K562 (cell line): ENCODE measurements around the gene TLE7. TPM values are rescaled to one million over a fixed set of nuclear protein-coding genes. Genes with fewer than 3 reads are reported as not detected.

Experiments
- ATAC-seq: fragments of 200-7000 bp; cut with Tn5 transposase; 3 replicates; pipeline ENCODE4 v1.9.1; 2020; ENCODE audit warnings: moderate library complexity
- BruUV-seq: library from RNA; stranded (reverse); fragments of 400-500 nt; replicated peaks from 2 replicates; lab custom pipeline; 2021; lab: Mats Ljungman, UMichigan
- CTCF ChIA-PET: fragments of 300-600 bp; formaldehyde crosslinking; extraction: SDS; loops from one replicate; lab custom pipeline; 2021; ENCODE audit warnings: low intra/inter-chr PET ratio; lab: Yijun Ruan, JAX
- POLR2A ChIA-PET: fragments of 300-600, 350-650 bp; sonication (Branson Sonifier 250); formaldehyde crosslinking; extraction: SDS; loops from one replicate; lab custom pipeline; 2021; ENCODE audit warnings: antibody characterized with exemption, inconsistent platforms; lab: Yijun Ruan, JAX
- DNase-seq, 4 experiments: peaks; one replicate each; pipeline versions ENCODE4 v3.0.0 to v3.0.0-alpha.2; 2011 to 2018; ENCODE audit warnings: low spot score in 3 of 4, mixed read lengths in 3 of 4; ENCODE audit errors: extremely low read depth in 1 of 4
- FAIRE-seq: peaks from 2 replicates; lab custom pipeline; 2011; peaks lifted over from hg19 to GRCh38; lab: Jason Lieb, UNC
- H2AFZ ChIP-seq: 2 replicates; pipeline ENCODE4 v1.6.0; 2011; ENCODE audit warnings: low read depth, low read length, control low read depth, inconsistent platforms
- H3K27ac ChIP-seq: fragments of 200-600 bp; 3 replicates; pipeline ENCODE4 v1.8.0; 2011; ENCODE audit warnings: low read depth, mild to moderate bottlenecking, control low read depth, inconsistent platforms, low read length, moderate library complexity, mixed read lengths; ENCODE audit errors: extremely low read depth
- H3K27me3 ChIP-seq, 2 experiments: fragments of 300-600 bp in 1 of 2; 2 replicates in 1 of 2; 3 replicates in 1 of 2; pipeline versions ENCODE4 v1.6.0 to v1.8.0; 2011; ENCODE audit warnings: inconsistent platforms in 2 of 2, low read length in 2 of 2, mild to moderate bottlenecking in 1 of 2, mixed read lengths in 1 of 2, moderate library complexity in 1 of 2; ENCODE audit not compliant: control insufficient read depth in 2 of 2, insufficient read depth in 2 of 2
- H3K36me3 ChIP-seq: fragments of 300-600 bp; 3 replicates; pipeline ENCODE4 v1.8.0; 2011; ENCODE audit warnings: mild to moderate bottlenecking, low read length, inconsistent platforms; ENCODE audit not compliant: control insufficient read depth, insufficient read depth
- H3K4me1 ChIP-seq, 2 experiments: fragments of 200-600 bp in 1 of 2; replicated peaks in 1 of 2; 2 replicates in 1 of 2; 3 replicates in 1 of 2; pipeline versions ENCODE4 v1.5.1 to v1.8.0; 2011; ENCODE audit warnings: inconsistent platforms in 2 of 2, low read length in 2 of 2, mild to moderate bottlenecking in 1 of 2, mixed read lengths in 1 of 2, moderate library complexity in 1 of 2; ENCODE audit not compliant: control insufficient read depth in 2 of 2, insufficient read depth in 2 of 2
- H3K4me2 ChIP-seq: 2 replicates; pipeline ENCODE4 v1.6.1; 2011; ENCODE audit warnings: low read length, control low read depth, inconsistent platforms, mixed read lengths; ENCODE audit not compliant: insufficient read depth
- H3K4me3 ChIP-seq: fragments of 200-600 bp; sonication (generic), shearing (Covaris generic); 2 replicates; pipeline ENCODE4 v1.5.1; 2016; ENCODE audit warnings: control low read depth, inconsistent platforms
- H3K79me2 ChIP-seq: fragments of 200-600 bp; 3 replicates; pipeline ENCODE4 v1.8.0; 2011; ENCODE audit warnings: low read length, inconsistent platforms; ENCODE audit not compliant: control insufficient read depth, insufficient read depth
- H3K9ac ChIP-seq, 2 experiments: 2 replicates each; pipeline versions ENCODE4 v1.6.0 to v1.6.1; 2011; ENCODE audit warnings: low read depth in 2 of 2, low read length in 2 of 2, control low read depth in 1 of 2, inconsistent platforms in 1 of 2, mild to moderate bottlenecking in 1 of 2, mixed read lengths in 1 of 2; ENCODE audit not compliant: insufficient read depth in 1 of 2
- H3K9me1 ChIP-seq: one replicate; pipeline ENCODE4 v1.6.0; 2011; ENCODE audit warnings: inconsistent platforms, mild to moderate bottlenecking, low read length, moderate library complexity; ENCODE audit not compliant: control insufficient read depth, insufficient read depth
- H3K9me3 ChIP-seq: replicated peaks from 2 replicates; pipeline ENCODE4 v1.5.1; 2011; ENCODE audit warnings: low read depth, low read length, inconsistent platforms; ENCODE audit not compliant: control insufficient read depth, insufficient read depth
- H4K20me1 ChIP-seq: replicated peaks from 2 replicates; pipeline ENCODE4 v1.6.1; 2011; ENCODE audit warnings: low read length, inconsistent platforms, mixed read lengths; ENCODE audit not compliant: control insufficient read depth, insufficient read depth
- ARID1B ChIP-seq: fragments of 450-650 bp; IDR thresholded peaks from 2 replicates; pipeline ENCODE4 v1.6.1; 2016; ENCODE audit warnings: antibody characterized with exemption, mild to moderate bottlenecking, inconsistent platforms
- ATF1 ChIP-seq, 2 experiments: fragments of 450-650 bp in 1 of 2; IDR thresholded peaks; 2 replicates each; pipeline ENCODE4 v1.6.1; 2016; ENCODE audit warnings: missing compliant biosample characterization in 1 of 2, missing genetic modification characterization in 1 of 2
- CHCHD3 ChIP-seq: fragments of 250-450 bp; sonication (Bioruptor Pico); IDR thresholded peaks from 2 replicates; pipeline ENCODE4 v2.1.2; 2022; ENCODE audit warnings: mild to moderate bottlenecking
- CREM ChIP-seq: IDR thresholded peaks from 2 replicates; pipeline ENCODE4 v1.6.1; 2014; ENCODE audit warnings: antibody characterized with exemption, low read depth
- CTBP1 ChIP-seq: fragments of 450-650 bp; IDR thresholded peaks from 2 replicates; pipeline ENCODE4 v1.6.1; 2016; ENCODE audit warnings: borderline replicate concordance
- DPF2 ChIP-seq: fragments of 450-650 bp; IDR thresholded peaks from 2 replicates; pipeline ENCODE4 v1.6.1; 2016
- GABPA ChIP-seq: fragments of 200-800 bp; sonication (Bioruptor generic); conservative IDR thresholded peaks from 2 replicates; pipeline ENCODE4 v1.6.1; 2016; ENCODE audit warnings: low read depth, missing genetic modification characterization, missing compliant biosample characterization
- JUND ChIP-seq, 2 experiments: IDR thresholded peaks; 2 replicates in 1 of 2; 3 replicates in 1 of 2; pipeline ENCODE4 v1.6.1; 2011; ENCODE audit warnings: borderline replicate concordance in 2 of 2, low read depth in 2 of 2, low read length in 2 of 2, improper control_type of control experiment in 1 of 2, missing biosample characterization in 1 of 2, missing genetic modification characterization in 1 of 2, missing genetic modification reagents in 1 of 2
- NCOA4 ChIP-seq: fragments of 450-650 bp; IDR thresholded peaks from 2 replicates; pipeline ENCODE4 v1.6.1; 2018; ENCODE audit warnings: mild to moderate bottlenecking; ENCODE audit not compliant: partially characterized antibody
- NR0B1 ChIP-seq: fragments of 450-650 bp; IDR thresholded peaks from one replicate; pipeline ENCODE4 v1.6.1; 2018; ENCODE audit warnings: mild to moderate bottlenecking, moderate library complexity; ENCODE audit not compliant: partially characterized antibody
- PRPF4 ChIP-seq: fragments of 200-400 bp; formaldehyde crosslinking; IDR thresholded peaks from one replicate; pipeline ENCODE4 v1.6.1; 2017; ENCODE audit warnings: low read length, low read depth, mild to moderate bottlenecking; ENCODE audit not compliant: insufficient read depth, poor library complexity, severe bottlenecking
- RFX1 ChIP-seq: fragments of 450-650 bp; IDR thresholded peaks from 2 replicates; pipeline ENCODE4 v1.6.1; 2016; ENCODE audit warnings: mild to moderate bottlenecking, moderate library complexity
- SIN3B ChIP-seq: fragments of 450-650 bp; IDR thresholded peaks from 2 replicates; pipeline ENCODE4 v1.6.1; 2017; ENCODE audit warnings: low read depth, mild to moderate bottlenecking, moderate library complexity
- TAF1 ChIP-seq: IDR thresholded peaks from 2 replicates; pipeline ENCODE4 v1.6.1; 2011; ENCODE audit warnings: mild to moderate bottlenecking, low read length, moderate library complexity; ENCODE audit not compliant: insufficient read depth, control insufficient read depth, severe bottlenecking; ENCODE audit errors: extremely low read depth
- TAL1 ChIP-seq: fragments of 450-650 bp; IDR thresholded peaks from 2 replicates; pipeline ENCODE4 v1.6.1; 2016; ENCODE audit warnings: mild to moderate bottlenecking
- TEAD4 ChIP-seq, 2 experiments: sonication (generic) in 1 of 2; formaldehyde crosslinking in 1 of 2; IDR thresholded peaks; 2 replicates each; pipeline versions ENCODE4 v1.6.1 to v1.8.0; 2012 to 2022; ENCODE audit warnings: borderline replicate concordance in 1 of 2, inconsistent platforms in 1 of 2, low read length in 1 of 2, mild to moderate bottlenecking in 1 of 2, missing genetic modification reagents in 1 of 2
- ZNF134 ChIP-seq: fragments of 250-450 bp; sonication (Bioruptor Pico); conservative IDR thresholded peaks from 2 replicates; pipeline ENCODE4 v1.4.0; 2020
- ZNF699 ChIP-seq: fragments of 250-450 bp; sonication (Bioruptor Pico); IDR thresholded peaks from 2 replicates; pipeline ENCODE4 v1.8.0; 2021; ENCODE audit warnings: mild to moderate bottlenecking, moderate library complexity; ENCODE audit not compliant: insufficient replicate concordance
- WGBS: fragments of 100-300 bp; shearing (Covaris generic); methylation state at CpG from one replicate; pipeline ENCODE4 v1.1.6; 2016; ENCODE audit warnings: low coverage, mixed read lengths; ENCODE audit not compliant: insufficient coverage; ENCODE audit errors: missing lambda C conversion rate; 5-methylcytosine and 5-hydroxymethylcytosine counted together
- in situ Hi-C: fragments of 300-500 bp; cut with MboI; formaldehyde crosslinking; loops from 4 replicates; pipeline ENCODE4 v1.15.0; 2018; ENCODE audit warnings: inconsistent platforms, mixed read lengths
- intact Hi-C: fragments of 100-400 bp; cut with micrococcal nuclease; formaldehyde crosslinking; loops from 2 replicates; pipeline ENCODE4 v1.14.2; 2022
- polyA plus RNA-seq, 8 experiments: library from polyadenylated mRNA; depleted of rRNA in 4 of 8; stranded (reverse) in 5 of 8; unstranded in 3 of 8; fragments of >200 nt; fragmentation: Nextera tagmentation in 2 of 8; fragmentation: Illumina TruSeq in 1 of 8; extraction: Ambion mirVana in 2 of 8; extraction: Trizol in 1 of 8; gene quantifications; 2 replicates each; pipeline versions ENCODE4 v1.2.1 to v1.2.3, GENCODE V29; 2011 to 2014; ENCODE audit warnings: inconsistent platforms in 1 of 8, missing spikeins in 1 of 8
- total RNA-seq, 7 experiments: library from RNA; depleted of rRNA in 6 of 7; stranded (reverse); fragments of >200 nt in 6 of 7; fragmentation: Illumina TruSeq in 2 of 7; extraction: Trizol in 2 of 7; gene quantifications; 2 replicates each; pipeline versions ENCODE4 v1.2.1 to v1.2.3, GENCODE V29; 2011 to 2021; ENCODE audit warnings: low replicate concordance in 1 of 7
- TF ChIP-seq, protein P1 (sequence below): fragments of 450-650 bp; formaldehyde crosslinking; IDR thresholded peaks from 2 replicates; pipeline ENCODE4 v1.4.0; 2022; ENCODE audit warnings: mild to moderate bottlenecking, moderate library complexity

Gene TLE7
- total and polyA plus RNA-seq, 9 of the 15 experiments (the other 6 are each of a cell fraction or from before 2014, with no cell fraction given): not detected

GRCh38 chr16:71409011-71409775 lies 32.7 kb downstream of the TLE7 start:
- 0 out of 2 replicates have a peak, but pooled peaks cover 12% of the 10 kb centered on the region for H4K20me1 ChIP-seq
- H2AFZ ChIP-seq: no peak overlapping the region
- 2% methylated on average over 16 of the region's 16 CpGs for WGBS
- H3K4me2 ChIP-seq: no peak overlapping the region
- no peak for ATAC-seq
- H3K79me2 ChIP-seq: no peaks in the 10 kb centered on the region
- POLR2A ChIA-PET: interaction anchor here (0.5 kb wide), 1 partner anchor 24 kb away, joined by 3 read pairs; no protein-coding TSS in a partner anchor
- no peak overlapping the region for H3K9ac ChIP-seq
- H3K4me3 ChIP-seq: no peak overlapping the region
- intact Hi-C loops: no loop called here
- in situ Hi-C loops: no loop called here
- FAIRE-seq: no peak
- no peaks in the 10 kb centered on the region for H3K9me1 ChIP-seq
- H3K9me3 ChIP-seq: no peaks in the 10 kb centered on the region
- no TSS peak for BruUV-seq
- H3K27ac ChIP-seq: no peak overlapping the region
- no peaks in the 10 kb centered on the region for H3K36me3 ChIP-seq
- peaks cover 0 to 10% of the 10 kb centered on the region in 2 experiments; a peak in 3 of 5 replicates for H3K4me1 ChIP-seq
- peak in 1 of 4 experiments; percentile 48 for DNase-seq
- CTCF ChIA-PET: no interaction called here
- H3K27me3 ChIP-seq: peaks cover 10 to 42% of the 10 kb centered on the region in 2 experiments
- TF ChIP-seq ATF1 (CRISPR knock-in tag; IDR thresholded peaks at IDR 0.05) (no peak), ATF1 (tag; IDR thresholded peaks at IDR 0.05) (peak; percentile 79), JUND (IDR thresholded peaks at IDR 0.05; ENCODE audit: borderline replicate concordance, low read depth, low read length) (peak; percentile 19; the same call in 1 of the 2 replicates), JUND (tag; IDR thresholded peaks at IDR 0.05; ENCODE audit: borderline replicate concordance, low read depth, low read length) (0 out of 3 replicates have a peak, but pooled peaks have one; percentile 21), GABPA (tag) (peak; percentile 77), TEAD4 (IDR thresholded peaks at IDR 0.05; ENCODE audit: low read length) (peak; percentile 13; the same call in 1 of the 2 replicates), TEAD4 (CRISPR knock-in tag; IDR thresholded peaks at IDR 0.05; ENCODE audit: borderline replicate concordance) (no peak), ARID1B (peak; percentile 64), TAL1 (0 out of 2 replicates have a peak, but pooled peaks have one; percentile 11), TAF1 (no peak), DPF2 (0 out of 2 replicates have a peak, but pooled peaks have one; percentile 19), NCOA4 (no peak), RFX1 (no peak), SIN3B (no peak), CTBP1 (peak; percentile 44; the same call in 1 of the 2 replicates), PRPF4 (no peak), NR0B1 (no peak), ZNF699 (CRISPR knock-in tag) (no peak), CHCHD3 (CRISPR knock-in tag) (no peak), CREM (peak; percentile 72), ZNF134 (CRISPR knock-in tag) (no peak)
- TF ChIP-seq, protein P1, sequence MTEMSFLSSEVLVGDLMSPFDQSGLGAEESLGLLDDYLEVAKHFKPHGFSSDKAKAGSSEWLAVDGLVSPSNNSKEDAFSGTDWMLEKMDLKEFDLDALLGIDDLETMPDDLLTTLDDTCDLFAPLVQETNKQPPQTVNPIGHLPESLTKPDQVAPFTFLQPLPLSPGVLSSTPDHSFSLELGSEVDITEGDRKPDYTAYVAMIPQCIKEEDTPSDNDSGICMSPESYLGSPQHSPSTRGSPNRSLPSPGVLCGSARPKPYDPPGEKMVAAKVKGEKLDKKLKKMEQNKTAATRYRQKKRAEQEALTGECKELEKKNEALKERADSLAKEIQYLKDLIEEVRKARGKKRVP (CRISPR knock-in tag): no peak
